Pancreas (tissue), 10 donors: ENCODE measurements around the gene R3HDM4. TPM values are rescaled to one million over a fixed set of nuclear protein-coding genes. Genes with fewer than 3 reads are reported as not detected.

ENCODE experiments used
- ATAC-seq, 4 donors: fragments of 200-7000 bp; cut with Tn5 transposase; one replicate each; pipeline versions ENCODE4 v1.8.0 to v1.9.1; 2020; ENCODE audit warnings: mild to moderate bottlenecking in 4 of 4, moderate library complexity in 4 of 4
- DNase-seq, 6 donors: peaks; one replicate each; pipeline ENCODE4 v3.0.0-alpha.2; 2020
- FAIRE-seq: peaks from 2 replicates; lab custom pipeline; 2012; peaks lifted over from hg19 to GRCh38; lab: Jason Lieb, UNC
- H3K27ac ChIP-seq, 4 donors: fragments of 200-600 bp; sonication (generic); 1 replicate in 3 of 4; 2 replicates in 1 of 4; pipeline versions ENCODE4 v1.5.0 to v1.8.0; 2020
- H3K27me3 ChIP-seq, 4 donors: fragments of 200-600 bp; one replicate each; pipeline ENCODE4 v1.8.0; 2021
- H3K36me3 ChIP-seq, 3 donors: fragments of 200-600 bp; sonication (generic) in 1 of 3; one replicate each; pipeline versions ENCODE4 v1.5.0 to v1.8.0; 2020 to 2021
- H3K4me1 ChIP-seq, 3 donors: fragments of 200-600 bp; one replicate each; pipeline ENCODE4 v1.8.0; 2021
- H3K4me3 ChIP-seq, 4 donors: fragments of 200-600 bp; sonication (generic) in 2 of 4; one replicate each; pipeline versions ENCODE4 v1.5.0 to v1.8.0; 2020 to 2021
- H3K9me3 ChIP-seq, 4 donors: fragments of 200-600 bp; one replicate each; pipeline ENCODE4 v1.8.0; 2021
- CTCF ChIP-seq, 4 donors: fragments of 200-600 bp; sonication (generic) in 3 of 4; IDR thresholded peaks; one replicate each; pipeline versions ENCODE4 v1.5.0 to v1.8.0; 2021; ENCODE audit warnings: antibody characterized with exemption in 4 of 4
- WGBS, 2 donors: extraction: QIAGEN DNeasy Blood & Tissue Kit; methylation state at CpG; one replicate each; pipeline ENCODE4 v1.1.7; 2013; 5-methylcytosine and 5-hydroxymethylcytosine counted together
- intact Hi-C, 3 donors: fragments of 100-400 bp; cut with DNase I; formaldehyde crosslinking; loops; one replicate each; pipeline versions ENCODE4 v1.11.1 to v1.14.2; 2022
- polyA plus RNA-seq, 2 donors: library from polyadenylated mRNA; stranded (reverse); fragments of 200-250 nt; gene quantifications; one replicate each; pipeline ENCODE4 v1.2.3, GENCODE V29; 2013
- total RNA-seq, 6 donors: library from RNA; stranded (reverse); fragmentation: NEBNext Ultra II Directional in 4 of 6; extraction: Animal tissue kit (Norgen Biotek cat#: 25700) in 4 of 6; gene quantifications; one replicate each; pipeline versions ENCODE4 v1.2.1 to v1.2.4, GENCODE V29; 2021 to 2023
- donor health status: healthy with polysubstance abuse.
- donor health status: DM: no; HTN: no; CAD: no; lungs with moderate emphysema.
- donor health status: DM: no; HTN: no; CAD: no.
- donor health status: control.
- donor health status: control.
- donor health status: Bipolar disorder and iron deficiency.
- donor health status: DM: yes; HTN: yes; CAD: no.
- donor health status: DM: no; HTN: no; CAD: no.
- donor health status: DM: no; HTN: no; CAD: no.
- donor health status: DM: yes; HTN: yes; CAD: no.

R3HDM4 gene
- total and polyA plus RNA-seq, 8 donors = 21.6 to 57.2 (median 31.8) TPM

- H3K9me3 ChIP-seq = no peaks in the 10 kb centered on the region
- no peak for FAIRE-seq
- intact Hi-C loops = loop anchor here in 2 of 3 donors (5.0 to 10.0 kb wide), 3 partner anchors 40 to 118 kb away; partner anchors contain the start of genes KISS1R (in 1 of the 2) and WDR18 (in 1 of the 2)
- H3K4me3 ChIP-seq = no peak overlapping the region
- no peak overlapping the region for H3K27ac ChIP-seq
- H3K27me3 ChIP-seq = no peaks in the 10 kb centered on the region
- no peak for TF ChIP-seq CTCF (IDR thresholded peaks at IDR 0.05)
- no peak for ATAC-seq
- H3K4me1 ChIP-seq = peaks cover 0 to 3% (median 0%) of the 10 kb centered on the region in 3 donors
- peaks cover 0 to 14% (median 4%) of the 10 kb centered on the region in 3 donors for H3K36me3 ChIP-seq
- WGBS, 2 donors = 89 to 93% methylated on average over 25 to 38 of the region's 38 CpGs
- peak in 1 of 6 donors; percentile 79 for DNase-seq
Observed at GRCh38 chr19:866769-867300, 46.2 kb downstream of the R3HDM4 start.

GRCh38 chr19:863315-863620 is 49.8 kb downstream of the R3HDM4 start:
- H3K9me3 ChIP-seq = no peaks in the 10 kb centered on the region
- H3K27ac ChIP-seq = no peak overlapping the region
- 67 to 77% methylated on average over 7 of the region's 7 CpGs for WGBS, 2 donors
- H3K4me3 ChIP-seq = no peak overlapping the region
- H3K27me3 ChIP-seq = no peaks in the 10 kb centered on the region
- H3K4me1 ChIP-seq = peaks cover 0 to 3% (median 0%) of the 10 kb centered on the region in 3 donors
- FAIRE-seq (no peak), ATAC-seq (no peak), DNase-seq (no peak)
- TF ChIP-seq CTCF (IDR thresholded peaks at IDR 0.05) = no peak
- intact Hi-C loops = loop anchor here in 1 of 3 donors (5.0 to 10.0 kb wide), 2 partner anchors 91 to 122 kb away; partner anchors contain the start of gene WDR18
- peaks cover 0 to 6% (median 1%) of the 10 kb centered on the region in 3 donors for H3K36me3 ChIP-seq

- Histone ChIP-seq H3K9me3 (no peaks in the 10 kb centered on the region), H3K36me3 (peaks cover 0 to under 1% (median 0%) of the 10 kb centered on the region in 3 donors), H3K27me3 (no peaks in the 10 kb centered on the region), H3K4me1 (peaks cover 0 to 3% (median 0%) of the 10 kb centered on the region in 3 donors), H3K27ac (no peak overlapping the region), H3K4me3 (no peak overlapping the region)
- TF ChIP-seq CTCF (IDR thresholded peaks at IDR 0.05) = no peak
- WGBS, 2 donors = 14 to 19% methylated on average over 44 to 48 of the region's 48 CpGs
- DNase-seq (peak in 5 of 6 donors; percentile 61 to 88 (median 73)), FAIRE-seq (no peak), ATAC-seq (peak; percentile 26 to 54 (median 42))
- intact Hi-C loops = loop anchor here in 1 of 3 donors (5.0 to 10.0 kb wide), 2 partner anchors 90 to 122 kb away; partner anchors contain the start of gene WDR18
Observed at GRCh38 chr19:862581-863314, 50.3 kb downstream of the R3HDM4 start.

GRCh38 chr19:861756-862580 is 51.1 kb downstream of the R3HDM4 start:
- FAIRE-seq (no peak), DNase-seq (peak in 4 of 6 donors; percentile 49 to 86 (median 65)), ATAC-seq (peak in 3 of 4 donors; percentile 39 to 48 (median 47))
- intact Hi-C loops = loop anchor here in 1 of 3 donors (5.0 to 10.0 kb wide), 2 partner anchors 90 to 123 kb away; partner anchors contain the start of gene WDR18
- no peaks in the 10 kb centered on the region for H3K27me3 ChIP-seq
- peaks cover 0 to 3% (median 0%) of the 10 kb centered on the region in 3 donors for H3K4me1 ChIP-seq
- no peaks in the 10 kb centered on the region for H3K36me3 ChIP-seq
- no peak overlapping the region for H3K27ac ChIP-seq
- no peak overlapping the region for H3K4me3 ChIP-seq
- no peaks in the 10 kb centered on the region for H3K9me3 ChIP-seq
- 15 to 20% methylated on average over 53 to 60 of the region's 60 CpGs for WGBS, 2 donors
- TF ChIP-seq CTCF (IDR thresholded peaks at IDR 0.05) = no peak
